Calu3 (cell line): ENCODE data around the gene VAV1. TPM values are rescaled to one million over a fixed set of nuclear protein-coding genes. Genes with fewer than 3 reads are reported as not detected.

ENCODE experiments used
- Bru-seq: library from RNA; stranded (reverse); fragments of 400-500 nt; gene quantifications from one replicate; lab custom pipeline; 2021; lab: Mats Ljungman, UMichigan
- BruChase-seq, 2 experiments: library from RNA; stranded (reverse); fragments of 400-500 nt; gene quantifications; one replicate each; lab custom pipeline; 2021; lab: Mats Ljungman, UMichigan
- BruUV-seq: library from RNA; stranded (reverse); fragments of 400-500 nt; replicated peaks from 2 replicates; lab custom pipeline; 2021; lab: Mats Ljungman, UMichigan
- CTCF ChIA-PET: fragments of 300-600 bp; sonication (Branson Sonifier 250); formaldehyde crosslinking; loops from one replicate; lab custom pipeline; 2022; ENCODE audit warnings: antibody characterized with exemption; lab: Charles Lee
- DNase-seq: peaks from one replicate; pipeline ENCODE4 v3.0.0; 2022
- H3K27ac Mint-ChIP-seq: one replicate; pipeline ENCODE4 v1.8.0; 2022; ENCODE audit warnings: mixed read lengths; ENCODE audit not compliant: unreplicated experiment
- H3K27me3 Mint-ChIP-seq: one replicate; pipeline ENCODE4 v1.8.0; 2022; ENCODE audit warnings: mixed read lengths; ENCODE audit not compliant: unreplicated experiment
- H3K36me3 Mint-ChIP-seq: one replicate; pipeline ENCODE4 v1.8.0; 2022; ENCODE audit warnings: mild to moderate bottlenecking, moderate library complexity, mixed read lengths; ENCODE audit not compliant: insufficient read depth, unreplicated experiment
- H3K4me1 Mint-ChIP-seq: one replicate; pipeline ENCODE4 v1.8.0; 2022; ENCODE audit warnings: mild to moderate bottlenecking, low read depth, mixed read lengths; ENCODE audit not compliant: unreplicated experiment
- H3K4me3 Mint-ChIP-seq: one replicate; pipeline ENCODE4 v1.8.0; 2022; ENCODE audit warnings: mild to moderate bottlenecking, low read depth, moderate library complexity, mixed read lengths; ENCODE audit not compliant: unreplicated experiment
- H3K9me3 Mint-ChIP-seq: one replicate; pipeline ENCODE4 v1.8.0; 2022; ENCODE audit warnings: low read depth, mixed read lengths; ENCODE audit not compliant: unreplicated experiment
- CTCF ChIP-seq: fragments of 200-600 bp; IDR thresholded peaks from one replicate; pipeline ENCODE4 v1.8.0; 2022; ENCODE audit warnings: antibody characterized with exemption; ENCODE audit not compliant: unreplicated experiment
- intact Hi-C: fragments of 100-400 bp; cut with micrococcal nuclease; formaldehyde crosslinking; loops from one replicate; pipeline ENCODE4 v1.10.0; 2022; ENCODE audit not compliant: unreplicated experiment
- long read RNA-seq: library from polyadenylated mRNA; stranded (forward); transcript quantifications from one replicate; pipeline ENCODE4 v2.0.0, GENCODE V29; 2022
- total RNA-seq: library from RNA; stranded (reverse); gene quantifications from 2 replicates; pipeline ENCODE4 v1.2.3, GENCODE V29; 2022

Gene VAV1
- total RNA-seq (0.28 and 0.37 TPM in 2 replicates), Bru-seq, nascent RNA (percentile 9 among the genes with signal in this experiment), BruChase-seq, experiment 1, labeled RNA remaining after a 6-hour chase (percentile 10 among the genes with signal in this experiment), BruChase-seq, experiment 2, labeled RNA remaining after a 2-hour chase (percentile 11 among the genes with signal in this experiment)
- long read RNA-seq, result 0 reads

DNA sequence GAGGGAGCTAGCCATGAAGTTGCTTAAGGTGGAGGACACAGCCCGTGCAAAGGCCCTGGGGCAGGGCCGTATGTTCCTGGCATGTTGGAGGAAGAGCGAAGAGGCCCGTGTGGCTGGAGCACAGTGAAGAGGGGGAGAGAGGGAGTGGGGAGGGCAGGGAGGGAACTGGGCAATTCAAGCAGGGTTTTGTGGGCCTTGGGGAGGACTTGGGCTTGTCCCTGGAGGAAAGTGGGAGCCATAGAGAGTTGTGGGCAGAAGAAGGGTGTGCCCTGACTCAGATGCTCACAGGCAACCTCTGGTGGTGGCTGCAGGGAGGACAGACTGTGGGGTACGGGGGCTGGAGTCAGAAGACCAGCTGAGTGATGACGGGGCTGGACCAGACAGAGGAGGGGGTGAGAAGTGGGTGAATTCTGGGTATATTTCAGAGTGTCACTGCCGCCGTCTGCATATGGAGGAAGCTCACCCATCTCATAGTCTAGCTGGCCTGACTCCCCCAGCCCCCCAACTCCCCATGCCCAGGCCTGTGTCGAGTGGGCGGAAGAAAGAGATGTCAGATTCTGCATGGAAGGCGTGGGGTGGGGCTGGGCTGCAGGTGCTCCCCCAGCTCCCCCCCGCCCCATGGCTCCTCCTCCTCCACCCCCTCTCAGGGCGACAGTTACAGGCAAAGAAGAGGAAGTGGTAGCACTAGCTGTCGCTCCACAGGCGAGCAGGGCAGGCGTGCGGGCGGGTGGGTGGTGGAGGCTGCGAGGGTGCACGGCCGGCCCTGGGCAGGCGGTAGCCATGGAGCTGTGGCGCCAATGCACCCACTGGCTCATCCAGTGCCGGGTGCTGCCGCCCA is at the start of gene VAV1:
Gene VAV1, plus strand, starts transcription at position 681 of the 838 bp plus-strand sequence. Its CDS starts 100 bp downstream, at position 781.
- H3K27ac Mint-ChIP-seq, result no peak within 1 kb of the TSS
- H3K4me1 Mint-ChIP-seq, result no peaks in the 10 kb centered on the region
- CTCF ChIA-PET, result interaction anchor here (0.6 kb wide), 1 partner anchor 12 kb away, joined by 4 read pairs; no protein-coding TSS in a partner anchor
- TF ChIP-seq CTCF, result no peak
- peaks cover 21% of the 10 kb centered on the region for H3K36me3 Mint-ChIP-seq
- intact Hi-C loops, result no loop called here
- no peak for DNase-seq
- H3K4me3 Mint-ChIP-seq, result no peak within 1 kb of the TSS
- no TSS peak for BruUV-seq
- peaks cover 3% of the 10 kb centered on the region for H3K9me3 Mint-ChIP-seq
- H3K27me3 Mint-ChIP-seq, result no peaks in the 10 kb centered on the region

DNA sequence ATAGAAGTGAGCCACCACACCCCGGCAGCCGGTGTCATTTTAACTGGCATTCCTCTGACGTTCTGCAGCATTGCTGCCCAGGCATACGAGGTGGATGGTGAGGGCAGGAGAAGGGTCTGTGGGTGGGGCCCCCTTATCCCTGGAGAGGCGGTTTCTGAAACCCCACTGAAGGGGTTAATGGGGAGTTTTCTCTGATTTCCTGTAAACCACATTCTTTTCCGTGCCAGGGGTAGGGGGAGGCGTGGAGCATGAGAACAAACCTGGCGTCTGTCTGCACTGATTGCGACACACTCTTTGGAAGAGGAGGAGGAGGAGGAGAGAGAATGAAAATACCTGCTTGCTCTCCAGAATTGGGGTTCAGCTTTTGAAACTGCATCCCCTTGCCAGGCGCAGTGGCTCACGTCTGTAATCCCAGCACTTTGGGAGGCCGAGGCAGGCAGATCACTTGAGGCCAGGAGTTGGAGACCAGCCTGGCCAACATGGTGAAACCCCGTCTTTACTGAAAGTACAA is 49.3 kb upstream of the VAV1 start:
- CTCF ChIA-PET, result interaction anchor here (0.6 kb wide), 1 partner anchor 171 kb away, joined by 3 read pairs; no protein-coding TSS in a partner anchor
- H3K36me3 Mint-ChIP-seq, result peaks cover 29% of the 10 kb centered on the region

GRCh38 chr19:6723738-6724137 is 48.8 kb upstream of the VAV1 start:
- Mint-ChIP-seq H3K4me1 (peaks cover 64% of the 10 kb centered on the region), H3K27ac (peak overlapping the region; percentile 86), H3K4me3 (peak overlapping the region; percentile 50), H3K9me3 (no peaks in the 10 kb centered on the region), H3K36me3 (peaks cover 33% of the 10 kb centered on the region), H3K27me3 (no peaks in the 10 kb centered on the region)
- intact Hi-C loops, result no loop called here
- CTCF ChIA-PET, result interaction anchor here (0.6 kb wide), 2 partner anchors 74 to 172 kb away, joined by 3 to 5 read pairs; no protein-coding TSS in a partner anchor
- DNase-seq, result no peak
- BruUV-seq, result no TSS peak
- no peak for TF ChIP-seq CTCF

More for the DNA sequence above, 49.3 kb upstream of the VAV1 start:
- no TSS peak for BruUV-seq
- Mint-ChIP-seq H3K27me3 (no peaks in the 10 kb centered on the region), H3K9me3 (no peaks in the 10 kb centered on the region), H3K27ac (peak overlapping the region; percentile 86), H3K4me3 (peak overlapping the region; percentile 50), H3K4me1 (peaks cover 59% of the 10 kb centered on the region)
- intact Hi-C loops, result no loop called here
- DNase-seq, result peak; percentile 58
- TF ChIP-seq CTCF, result no peak
